ENCODE results near the gene SEMA6A.
"Not testable (repeated sequence)": the region's sequence is repeated elsewhere in the genome, so short reads cannot be mapped to it uniquely, and the experiment has no call there.

SEMA6A gene

GRCh38 chr5:116546033-116546742, 28.4 kb downstream of the SEMA6A start:
- DNase-seq: no peak

DNA sequence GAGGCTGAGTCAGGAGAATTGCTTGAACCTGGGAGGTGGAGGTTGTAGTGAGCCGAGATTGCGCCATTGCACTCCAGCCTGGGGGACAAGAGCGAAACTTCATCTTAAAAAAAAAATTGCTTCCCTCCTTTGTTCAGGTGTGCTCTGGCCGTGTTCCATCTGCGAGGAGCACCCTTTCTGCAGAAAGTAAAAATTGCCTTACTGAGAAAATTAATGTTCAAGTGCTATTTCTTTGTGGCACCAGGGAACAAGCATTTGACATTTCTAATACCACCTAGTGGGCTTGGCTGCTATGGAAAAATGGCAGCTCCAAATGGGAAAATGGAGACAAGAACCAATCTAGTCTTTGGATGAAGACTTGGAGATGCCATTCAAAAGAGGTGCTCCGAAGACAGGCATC, 29.2 kb downstream of the SEMA6A start:
- not testable (repeated sequence) for DNase-seq

DNA sequence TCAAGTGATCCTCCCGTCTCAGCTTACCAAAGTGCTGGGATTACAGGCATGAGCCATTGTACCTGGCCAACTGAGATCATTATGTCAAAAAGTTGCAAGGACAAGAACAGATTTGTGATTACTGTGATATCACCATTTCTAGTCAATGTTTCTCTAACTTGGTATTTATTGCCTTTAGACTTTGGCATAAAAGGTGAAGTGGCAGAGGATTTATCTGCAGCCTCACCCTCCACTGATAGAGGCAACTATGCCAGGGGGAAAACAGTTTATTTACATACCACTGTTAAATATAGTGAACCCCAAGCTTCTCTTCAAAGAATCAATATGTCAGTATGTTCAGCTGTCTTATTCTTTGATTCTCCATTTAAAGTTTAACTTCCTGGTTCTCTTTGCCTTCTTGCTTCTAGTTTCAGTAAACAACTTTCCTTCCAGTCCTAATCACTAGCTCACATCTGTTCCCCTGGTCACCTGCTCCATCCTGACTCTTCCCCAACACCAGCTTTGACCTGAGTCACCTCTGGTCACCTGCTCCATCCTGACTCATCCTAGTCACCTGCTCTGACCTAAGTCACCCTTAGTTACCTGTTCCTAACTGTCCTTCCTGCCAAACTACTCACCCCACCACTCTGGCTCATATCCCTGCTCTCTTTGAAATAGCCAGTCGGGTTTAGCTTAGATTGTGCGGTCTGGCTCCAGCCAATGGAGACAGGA, 29.9 kb downstream of the SEMA6A start:
- DNase-seq: no peak

GRCh38 chr5:116543501-116543900, 31.1 kb downstream of the SEMA6A start:
- DNase-seq: no peak

- DNase-seq: no peak
These were observed 32.0 kb downstream of the SEMA6A start for GRCh38 chr5:116542619-116543018.

DNA sequence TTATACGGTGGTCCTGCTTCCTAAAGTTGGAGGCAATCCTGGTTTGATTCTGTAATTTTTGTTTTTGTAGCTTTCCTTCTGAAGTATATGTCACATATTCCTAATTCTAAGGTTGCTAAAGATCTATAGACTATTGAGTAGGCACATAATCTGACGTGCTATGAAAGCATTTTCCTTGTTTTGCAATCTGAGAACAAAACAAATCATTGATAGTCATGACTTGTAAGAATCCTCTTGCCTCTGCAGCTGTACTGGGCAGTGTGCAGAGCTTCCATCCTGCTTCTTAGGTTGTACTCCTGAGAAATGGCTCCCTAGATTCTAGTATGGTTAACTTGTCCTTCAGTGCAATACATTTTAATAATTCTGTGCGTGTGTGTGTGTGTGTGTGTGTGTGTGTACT, 35.4 kb downstream of the SEMA6A start:
- no peak for DNase-seq

- no peak for DNase-seq
These were observed 38.1 kb downstream of the SEMA6A start for GRCh38 chr5:116536316-116537083.

- DNase-seq: no peak
These were observed 39.5 kb downstream of the SEMA6A start for GRCh38 chr5:116534964-116535651.

DNA sequence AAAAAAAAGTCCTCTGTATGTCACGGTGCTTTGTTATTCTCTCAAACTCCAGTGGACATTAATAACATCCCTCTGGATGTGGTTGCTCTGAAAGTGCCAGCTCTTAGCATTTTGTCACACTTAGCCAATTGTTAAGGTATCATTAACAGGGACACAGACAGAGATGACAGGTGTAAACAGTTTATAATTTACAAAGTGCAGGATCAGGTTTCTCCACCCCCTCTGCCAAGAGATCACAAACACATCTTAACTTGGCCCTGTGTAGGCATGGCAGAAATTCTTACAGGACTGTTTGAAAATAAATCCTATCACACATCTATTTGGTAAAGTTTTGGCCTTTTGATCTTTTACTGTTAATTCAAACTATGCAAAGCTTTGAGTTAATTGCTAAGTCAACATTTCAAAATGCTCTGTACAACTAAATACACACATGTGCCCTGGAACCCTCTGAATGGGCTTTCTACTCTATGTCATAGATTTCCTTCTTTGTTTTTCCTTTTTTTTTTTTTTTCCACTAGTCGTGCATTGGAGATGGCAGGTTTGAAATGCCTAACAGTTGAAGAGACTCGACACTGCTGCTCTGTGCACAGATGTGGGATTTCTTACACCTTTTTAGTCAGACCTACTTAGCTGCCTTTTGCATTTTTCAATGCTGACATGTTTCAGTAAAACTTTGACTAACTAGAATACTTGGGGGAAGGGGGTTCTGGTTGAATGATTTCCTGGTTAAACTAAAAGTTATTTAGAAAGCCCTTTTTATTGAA, 41.7 kb downstream of the SEMA6A start:
- DNase-seq: no peak

DNA sequence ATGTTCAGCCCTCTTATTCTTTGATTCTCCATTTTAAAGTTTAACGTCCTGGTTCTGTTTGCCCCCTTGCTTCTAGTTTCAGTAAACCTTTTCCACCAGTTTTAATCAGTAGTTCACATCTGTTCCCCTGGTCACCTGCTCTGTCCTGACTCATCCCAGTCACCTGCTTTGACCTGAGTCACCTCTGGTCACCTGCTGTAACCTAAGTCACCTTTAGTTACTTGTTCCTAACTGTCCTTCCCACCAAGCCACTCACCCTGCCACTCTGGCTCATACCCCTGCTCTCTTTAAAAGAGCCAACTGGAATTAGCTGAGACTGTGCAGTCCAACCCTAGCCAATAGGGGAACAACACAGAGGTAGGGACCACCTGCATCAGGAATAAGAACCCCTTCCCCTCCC, 43.0 kb downstream of the SEMA6A start:
- no peak for DNase-seq

GRCh38 chr5:116531117-116531516, 43.5 kb downstream of the SEMA6A start:
- DNase-seq: no peak

GRCh38 chr5:116530276-116530675, 44.3 kb downstream of the SEMA6A start:
- DNase-seq: no peak

GRCh38 chr5:116529615-116530014, 45.0 kb downstream of the SEMA6A start:
- DNase-seq: no peak

GRCh38 chr5:116528519-116529234, 45.9 kb downstream of the SEMA6A start:
- no peak for DNase-seq

GRCh38 chr5:116527582-116527981, 47.0 kb downstream of the SEMA6A start:
- no peak for DNase-seq

DNA sequence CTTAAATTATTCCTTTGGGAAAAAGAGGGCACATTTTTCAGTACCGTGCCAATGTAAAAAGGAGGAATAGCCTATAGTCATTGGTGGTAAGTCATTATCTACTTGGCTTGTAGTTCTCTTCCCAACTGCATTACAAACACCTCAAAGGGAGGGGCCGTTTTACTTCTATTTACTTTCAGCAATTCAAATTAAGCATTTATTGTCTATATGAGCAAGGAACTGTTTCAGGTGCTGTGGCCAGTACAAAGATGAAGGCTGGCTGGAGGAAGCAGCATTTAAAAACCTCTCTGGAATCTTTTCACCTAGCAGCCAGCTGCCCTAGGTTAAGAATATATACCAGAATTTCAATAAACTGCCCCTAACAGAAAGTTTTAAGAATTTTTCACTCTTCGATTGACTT, 48.9 kb downstream of the SEMA6A start:
- no peak for DNase-seq

- DNase-seq: no peak
These were observed 49.7 kb downstream of the SEMA6A start for GRCh38 chr5:116524966-116525365.

GRCh38 chr5:116524051-116524904, 50.3 kb downstream of the SEMA6A start:
- DNase-seq: no peak

DNA sequence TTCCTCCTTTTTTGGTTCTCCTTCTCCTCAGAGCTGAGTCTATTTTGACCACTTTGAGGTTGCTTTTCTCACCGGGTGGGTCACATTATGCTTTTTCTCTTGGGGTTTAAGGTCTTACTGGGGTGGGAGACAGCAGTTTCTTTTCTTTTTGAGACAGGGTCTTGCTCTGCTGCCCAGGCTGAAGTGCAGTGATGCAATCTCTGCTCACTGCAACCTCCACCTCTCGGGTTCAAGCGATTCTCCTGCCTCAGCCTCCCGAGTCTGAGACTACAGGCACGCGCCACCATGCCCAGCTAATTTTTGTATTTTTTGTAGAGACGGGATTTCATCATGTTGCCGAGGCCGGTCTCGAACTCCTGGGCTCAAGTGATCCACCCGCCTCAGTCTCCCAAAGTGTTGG, 51.4 kb downstream of the SEMA6A start:
- DNase-seq: not testable (repeated sequence)

- no peak for DNase-seq
These were observed 52.1 kb downstream of the SEMA6A start for GRCh38 chr5:116522356-116523136.

Data from T1000 (cell line).